Astrocyte of the spinal cord (primary cell): ENCODE results near the gene VIPR2.
"Not testable (repeated sequence)": the region's sequence is repeated elsewhere in the genome, so short reads cannot be mapped to it uniquely, and the experiment has no call there.

Source experiments
- DNase-seq: peaks from one replicate; pipeline ENCODE4 v3.0.0; 2011; ENCODE audit warnings: low read depth, low spot score
- H3K4me3 ChIP-seq: 2 replicates; pipeline ENCODE4 v1.5.1; 2011; ENCODE audit warnings: low read depth, mild to moderate bottlenecking, low read length, moderate library complexity
- CTCF ChIP-seq: IDR thresholded peaks from 2 replicates; pipeline ENCODE4 v1.5.1; 2012; ENCODE audit warnings: low read depth, mild to moderate bottlenecking, low read length, inconsistent platforms
- in situ Hi-C: cut with HindIII; loops from 2 replicates; pipeline ENCODE4 v1.10.0; 2017; ENCODE audit warnings: low sequenced_read_pairs

VIPR2 gene

DNA sequence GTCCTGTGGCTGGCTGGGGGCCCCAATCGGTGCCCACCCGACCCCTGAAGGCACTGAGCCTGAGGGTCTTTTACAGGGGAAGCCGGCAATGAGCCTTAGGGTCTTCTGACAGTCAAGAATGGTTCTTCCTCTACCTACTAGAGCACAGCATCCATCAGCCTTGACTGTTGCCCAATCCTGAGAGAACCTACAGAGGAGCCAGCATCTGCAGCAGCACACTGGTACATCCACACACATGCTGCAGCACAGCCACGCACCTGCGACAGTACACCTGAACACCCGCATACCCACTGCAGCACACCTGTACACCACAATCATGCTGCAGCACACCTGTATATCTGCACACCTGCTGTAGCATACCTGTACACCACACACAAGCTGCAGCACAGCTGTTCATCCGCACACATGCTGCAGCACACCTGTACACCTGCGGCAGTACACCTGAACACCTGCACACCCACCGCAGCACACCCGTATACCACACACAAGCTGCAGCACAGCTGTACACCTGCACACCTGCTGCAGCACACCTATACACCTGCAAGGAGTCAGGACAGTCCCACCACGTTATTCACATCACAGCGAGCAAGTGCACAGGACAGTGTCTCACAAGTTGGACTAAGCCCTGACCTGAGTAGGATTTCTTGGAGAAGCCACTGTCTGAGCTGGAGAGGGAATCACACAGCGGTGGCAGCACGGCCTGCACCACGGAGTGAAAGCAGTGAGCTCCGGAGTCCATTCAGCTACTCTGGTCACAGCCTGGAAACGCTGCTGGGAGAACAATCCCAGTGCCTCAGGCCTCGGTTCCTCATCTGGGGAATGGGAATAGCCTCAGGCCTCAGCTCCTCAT lies 56.4 kb downstream of the VIPR2 start:
- in situ Hi-C loops: no loop called here
- DNase-seq: no peak
- H3K4me3 ChIP-seq: no peak overlapping the region
- TF ChIP-seq CTCF: no peak

DNA sequence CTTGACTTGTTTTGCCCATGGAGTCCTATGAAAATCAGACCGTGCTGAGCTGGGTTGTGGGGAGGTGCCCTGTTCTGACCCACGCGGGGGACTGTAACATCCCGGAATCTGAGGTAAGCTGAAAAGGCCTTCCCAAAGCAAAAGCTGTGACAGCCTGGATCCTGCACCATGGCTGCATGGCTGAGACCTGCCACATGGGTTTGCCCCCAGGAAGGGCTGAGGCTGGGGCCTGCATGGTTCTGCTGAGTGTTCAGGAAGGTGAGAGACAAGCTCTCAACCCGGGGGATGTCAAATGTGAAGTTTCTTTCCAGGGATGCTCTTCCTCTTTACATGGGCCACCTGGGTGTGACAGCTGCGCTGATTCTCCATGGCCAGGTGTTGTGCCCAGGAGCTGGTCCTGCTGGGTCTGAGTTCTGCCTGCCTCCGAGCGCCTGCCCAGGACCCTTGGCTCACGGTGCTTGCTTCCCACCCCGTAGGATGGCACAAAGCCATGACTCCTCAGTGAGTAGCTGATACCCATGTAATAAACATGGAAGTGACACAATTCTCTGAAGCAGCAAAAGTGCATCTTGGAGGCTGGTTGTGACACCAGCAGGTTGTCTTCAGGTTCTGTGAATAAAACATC lies 58.3 kb downstream of the VIPR2 start:
- in situ Hi-C loops: no loop called here
- TF ChIP-seq CTCF: no peak
- DNase-seq: no peak
- no peak overlapping the region for H3K4me3 ChIP-seq

DNA sequence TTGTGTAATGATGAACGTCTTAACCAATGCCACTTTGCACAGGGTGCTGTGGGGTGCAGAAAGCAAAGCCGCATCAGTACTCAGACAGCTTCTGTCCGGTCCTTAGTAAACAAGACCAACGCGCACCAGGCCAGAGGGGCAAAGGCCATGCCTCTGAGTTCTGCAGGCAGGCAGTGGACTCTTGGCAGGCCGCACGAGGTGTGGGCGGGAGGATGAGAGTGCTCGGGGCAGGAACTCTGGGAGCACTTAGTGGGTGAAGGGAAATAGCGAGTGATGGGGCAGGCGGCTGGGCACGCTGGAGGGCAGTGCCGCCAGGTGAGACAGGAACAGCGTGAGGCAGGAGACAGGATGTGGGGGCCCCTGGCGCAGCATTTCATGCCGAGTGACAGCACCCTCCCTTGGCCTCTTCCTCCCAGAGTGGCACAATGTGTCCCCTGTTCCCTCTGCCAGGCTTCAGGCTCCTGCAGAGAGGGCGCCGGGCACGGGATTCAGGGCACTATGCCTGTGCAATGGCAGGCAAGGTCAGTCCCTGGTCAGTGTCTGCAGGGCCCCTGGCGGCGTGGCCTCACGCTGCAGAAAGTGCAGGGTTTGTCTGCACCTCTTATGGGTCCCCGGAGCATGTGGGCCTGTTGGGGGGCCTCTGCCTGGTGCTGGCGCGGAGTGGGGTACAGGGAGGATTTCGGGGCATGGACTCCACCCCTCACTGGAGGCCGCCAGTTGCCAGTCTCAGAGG lies 60.4 kb downstream of the VIPR2 start:
- no peak for DNase-seq
- in situ Hi-C loops: no loop called here
- H3K4me3 ChIP-seq: no peak overlapping the region
- no peak for TF ChIP-seq CTCF

- TF ChIP-seq CTCF: no peak
- no peak overlapping the region for H3K4me3 ChIP-seq
- no peak for DNase-seq
- in situ Hi-C loops: no loop called here
These were observed 61.0 kb downstream of the VIPR2 start for GRCh38 chr7:159083698-159084068.

DNA sequence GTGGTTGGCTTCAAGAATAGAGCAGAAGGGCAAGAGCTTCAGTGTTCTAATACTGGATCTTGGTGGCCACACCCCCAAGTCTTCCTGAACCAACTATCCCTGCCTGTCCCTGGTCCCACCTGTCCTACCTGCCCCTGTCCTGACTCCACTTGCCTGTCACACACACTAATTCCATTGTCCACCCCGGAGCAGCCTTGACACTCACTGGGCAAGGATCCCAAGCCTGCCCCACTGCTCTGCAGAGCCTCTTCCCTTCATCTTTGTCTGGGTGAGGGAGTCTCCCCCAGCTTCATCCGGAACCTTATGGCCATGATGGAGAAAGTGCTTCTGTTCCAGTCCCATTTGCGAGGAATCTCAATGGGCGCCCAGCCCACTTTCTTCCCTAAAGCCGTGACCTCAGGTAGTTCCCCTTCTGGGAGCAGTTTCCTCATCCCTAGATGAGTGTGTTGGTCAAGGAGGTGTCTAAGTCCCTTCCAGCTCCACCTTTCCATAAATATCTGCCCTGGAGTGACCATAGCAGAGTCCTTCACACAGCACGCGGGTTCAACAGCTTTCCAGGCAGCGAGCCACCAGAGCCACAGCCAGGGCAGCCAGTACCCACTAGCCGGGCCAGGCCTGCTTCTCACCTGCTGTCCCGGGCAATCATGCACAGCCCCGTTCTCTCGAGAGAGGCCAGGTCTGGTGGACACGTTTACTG lies 61.5 kb downstream of the VIPR2 start:
- in situ Hi-C loops: no loop called here
- no peak overlapping the region for H3K4me3 ChIP-seq
- TF ChIP-seq CTCF: no peak
- DNase-seq: no peak

DNA sequence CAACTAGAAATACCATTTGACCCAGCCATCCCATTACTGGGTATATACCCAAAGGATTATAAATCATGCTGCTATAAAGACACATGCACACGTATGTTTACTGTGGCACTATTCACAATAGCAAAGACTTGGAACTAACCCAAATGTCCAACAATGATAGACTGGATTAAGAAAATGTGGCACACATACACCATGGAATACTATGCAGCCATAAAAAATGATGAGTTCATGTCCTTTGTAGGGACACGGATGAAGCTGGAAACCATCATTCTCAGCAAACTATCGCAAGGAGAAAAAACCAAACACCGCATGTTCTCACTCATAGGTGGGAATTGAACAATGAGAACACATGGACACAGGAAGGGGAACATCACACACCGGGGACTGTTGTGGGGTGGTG lies 62.6 kb downstream of the VIPR2 start:
- DNase-seq, H3K4me3 ChIP-seq, in situ Hi-C loops: not testable (repeated sequence)
